H9 (cell line): ENCODE measurements around the gene FN3KRP. TPM values are rescaled to one million over a fixed set of nuclear protein-coding genes. Genes with fewer than 3 reads are reported as not detected.

Experiments
- DNase-seq: peaks from one replicate; pipeline ENCODE4 v3.0.0-alpha.2; 2017
- H2AFZ ChIP-seq: one replicate; pipeline ENCODE4 v1.6.1; 2013; ENCODE audit warnings: mild to moderate bottlenecking, low read length, control low read depth, moderate library complexity
- H2AK5ac ChIP-seq: 2 replicates; pipeline ENCODE4 v1.6.1; 2013; ENCODE audit warnings: low read length, control low read depth, mixed read lengths; ENCODE audit not compliant: insufficient read length
- H2BK120ac ChIP-seq: one replicate; pipeline ENCODE4 v1.6.1; 2013; ENCODE audit warnings: low read depth, mild to moderate bottlenecking, low read length, control low read depth, inconsistent platforms; ENCODE audit not compliant: poor library complexity, severe bottlenecking
- H2BK12ac ChIP-seq: 2 replicates; pipeline ENCODE4 v1.6.1; 2013; ENCODE audit warnings: low read length, control low read depth, mixed read lengths, low read depth; ENCODE audit not compliant: insufficient read length
- H2BK15ac ChIP-seq: 2 replicates; pipeline ENCODE4 v1.6.1; 2013; ENCODE audit warnings: low read depth, low read length, control low read depth
- H2BK20ac ChIP-seq: one replicate; pipeline ENCODE4 v1.6.1; 2013; ENCODE audit warnings: low read depth, mild to moderate bottlenecking, low read length, control low read depth, inconsistent platforms; ENCODE audit not compliant: poor library complexity, severe bottlenecking
- H2BK5ac ChIP-seq: 2 replicates; pipeline ENCODE4 v1.6.1; 2013; ENCODE audit warnings: low read length, control low read depth, mixed read lengths; ENCODE audit not compliant: insufficient read length
- H3K14ac ChIP-seq: 2 replicates; pipeline ENCODE4 v1.6.1; 2013; ENCODE audit warnings: low read length, control low read depth; ENCODE audit not compliant: insufficient read depth
- H3K18ac ChIP-seq: 2 replicates; pipeline ENCODE4 v1.6.1; 2013; ENCODE audit warnings: low read depth, mild to moderate bottlenecking, mixed read lengths, low read length, control low read depth; ENCODE audit not compliant: insufficient read length
- H3K23ac ChIP-seq: 2 replicates; pipeline ENCODE4 v1.6.1; 2013; ENCODE audit warnings: low read length, control low read depth, mixed read lengths, low read depth; ENCODE audit not compliant: insufficient read length
- H3K23me2 ChIP-seq: 2 replicates; pipeline ENCODE4 v1.6.1; 2013; ENCODE audit warnings: low read depth, mild to moderate bottlenecking, mixed read lengths, low read length, control low read depth; ENCODE audit not compliant: insufficient read length, poor library complexity, severe bottlenecking
- H3K27ac ChIP-seq: 2 replicates; pipeline ENCODE4 v1.5.1; 2013; ENCODE audit warnings: low read length, control low read depth, mixed read lengths, low read depth; ENCODE audit not compliant: insufficient read length
- H3K27me3 ChIP-seq: 2 replicates; pipeline ENCODE4 v1.6.1; 2013; ENCODE audit warnings: low read length, control low read depth, inconsistent platforms; ENCODE audit not compliant: insufficient read depth
- H3K4ac ChIP-seq: 2 replicates; pipeline ENCODE4 v1.6.1; 2013; ENCODE audit warnings: low read depth, mild to moderate bottlenecking, control low read depth, inconsistent platforms, low read length, moderate library complexity
- H3K4me1 ChIP-seq: 2 replicates; pipeline ENCODE4 v1.6.1; 2013; ENCODE audit warnings: low read length, control low read depth, inconsistent platforms; ENCODE audit not compliant: insufficient read depth
- H3K4me2 ChIP-seq: 2 replicates; pipeline ENCODE4 v1.6.1; 2013; ENCODE audit warnings: low read length, control low read depth, mixed read lengths; ENCODE audit not compliant: insufficient read length, insufficient read depth
- H3K56ac ChIP-seq: 2 replicates; pipeline ENCODE4 v1.6.1; 2013; ENCODE audit warnings: low read depth, mild to moderate bottlenecking, mixed read lengths, low read length, control low read depth; ENCODE audit not compliant: insufficient read length
- H3K79me1 ChIP-seq: 2 replicates; pipeline ENCODE4 v1.6.1; 2013; ENCODE audit warnings: low read depth, mild to moderate bottlenecking, moderate library complexity, low read length, control low read depth, inconsistent platforms; ENCODE audit not compliant: insufficient read depth, poor library complexity, severe bottlenecking
- H3K79me2 ChIP-seq: 2 replicates; pipeline ENCODE4 v1.6.1; 2013; ENCODE audit warnings: low read length, control low read depth, inconsistent platforms; ENCODE audit not compliant: insufficient read depth
- H3K9ac ChIP-seq: 2 replicates; pipeline ENCODE4 v1.6.1; 2013; ENCODE audit warnings: low read length, control low read depth, mixed read lengths; ENCODE audit not compliant: insufficient read length; ENCODE audit errors: extremely low read depth
- H3K9me3 ChIP-seq: one replicate; pipeline ENCODE4 v1.6.1; 2013; ENCODE audit warnings: low read depth, low read length, inconsistent platforms; ENCODE audit not compliant: control insufficient read depth
- H3T11ph ChIP-seq: one replicate; pipeline ENCODE4 v1.6.1; 2013; ENCODE audit warnings: mild to moderate bottlenecking, low read length, control low read depth, inconsistent platforms
- H4K20me1 ChIP-seq: one replicate; pipeline ENCODE4 v1.6.1; 2013; ENCODE audit not compliant: control insufficient read depth, insufficient read length, insufficient read depth
- H4K5ac ChIP-seq: 2 replicates; pipeline ENCODE4 v1.6.1; 2013; ENCODE audit warnings: low read depth, mild to moderate bottlenecking, mixed read lengths, low read length, control low read depth; ENCODE audit not compliant: insufficient read length
- H4K8ac ChIP-seq: replicated peaks from 2 replicates; pipeline ENCODE4 v1.6.1; 2013; ENCODE audit warnings: low read length, control low read depth, mixed read lengths, low read depth; ENCODE audit not compliant: insufficient read length
- H4K91ac ChIP-seq: 2 replicates; pipeline ENCODE4 v1.6.1; 2013; ENCODE audit warnings: low read depth, mild to moderate bottlenecking, moderate library complexity, mixed read lengths, low read length, control low read depth; ENCODE audit not compliant: insufficient read length
- H3K27ac Mint-ChIP-seq, 3 experiments: 2 replicates in 2 of 3; 3 replicates in 1 of 3; pipeline ENCODE4 v1.8.0; 2020 to 2021; ENCODE audit warnings: mixed read lengths in 3 of 3, mild to moderate bottlenecking in 1 of 3, moderate library complexity in 1 of 3
- H3K27me3 Mint-ChIP-seq: 2 replicates; pipeline ENCODE4 v1.8.0; 2021; ENCODE audit warnings: low read depth, mild to moderate bottlenecking, moderate library complexity, mixed read lengths
- H3K36me3 Mint-ChIP-seq, 3 experiments: 2 replicates in 2 of 3; 3 replicates in 1 of 3; pipeline ENCODE4 v1.8.0; 2020 to 2021; ENCODE audit warnings: low read depth in 3 of 3, mixed read lengths in 3 of 3; ENCODE audit not compliant: insufficient read depth in 1 of 3
- H3K4me1 Mint-ChIP-seq, 2 experiments: 2 replicates each; pipeline ENCODE4 v1.8.0; 2020; ENCODE audit warnings: mixed read lengths in 2 of 2
- H3K4me3 Mint-ChIP-seq, 2 experiments: 2 replicates in 1 of 2; 3 replicates in 1 of 2; pipeline ENCODE4 v1.8.0; 2020 to 2021; ENCODE audit warnings: mild to moderate bottlenecking in 2 of 2, mixed read lengths in 2 of 2, moderate library complexity in 1 of 2
- H3K9me3 Mint-ChIP-seq, 2 experiments: 2 replicates in 1 of 2; 3 replicates in 1 of 2; pipeline ENCODE4 v1.8.0; 2020; ENCODE audit warnings: mild to moderate bottlenecking in 2 of 2, mixed read lengths in 2 of 2, moderate library complexity in 1 of 2
- CTCF ChIP-seq: fragments of 200-600 bp; sonication (generic); conservative IDR thresholded peaks from 3 replicates; pipeline ENCODE4 v1.8.0; 2021; ENCODE audit warnings: antibody characterized with exemption, mild to moderate bottlenecking
- WGBS: extraction: QIAGEN DNeasy Blood & Tissue Kit; methylation state at CpG from one replicate; pipeline ENCODE4 v1.1.7; 2013; ENCODE audit warnings: missing lambda C conversion rate, low lambda C conversion rate, mixed read lengths; ENCODE audit not compliant: insufficient read length; ENCODE audit errors: extremely low coverage; 5-methylcytosine and 5-hydroxymethylcytosine counted together
- total RNA-seq: library from RNA; stranded (reverse); gene quantifications from 2 replicates; pipeline ENCODE4 v1.2.1, GENCODE V29; 2021

Gene FN3KRP
- total RNA-seq, 1 experiment from 2014 or later = 32.9 TPM

- Histone ChIP-seq H2BK15ac (no peak overlapping the region), H4K8ac (no peak overlapping the region), H2BK120ac (no peak overlapping the region), H3T11ph (no peak overlapping the region), H2AK5ac (no peak overlapping the region), H3K4me2 (no peak overlapping the region), H3K4me1 (no peaks in the 10 kb centered on the region), H3K14ac (no peak overlapping the region; the same call in 1 of the 2 replicates), H2AFZ (no peak overlapping the region), H4K91ac (no peak overlapping the region), H3K56ac (no peak overlapping the region), H4K5ac (no peak overlapping the region), H3K79me2 (no peaks in the 10 kb centered on the region; the same call in 1 of the 2 replicates), H3K23ac (no peak overlapping the region), H2BK5ac (no peak overlapping the region), H3K27ac (no peak overlapping the region), H3K79me1 (no peaks in the 10 kb centered on the region), H3K9ac (no peak overlapping the region), H3K18ac (no peak overlapping the region), H3K4ac (no peak overlapping the region), H2BK20ac (no peak overlapping the region), H3K27me3 (no peaks in the 10 kb centered on the region), H4K20me1 (no peaks in the 10 kb centered on the region), H3K9me3 (no peaks in the 10 kb centered on the region), H3K23me2 (no peaks in the 10 kb centered on the region), H2BK12ac (no peak overlapping the region)
- DNase-seq = no peak
- WGBS = no CpG with 5 or more reads among the region's 14 CpGs
- H3K9me3 Mint-ChIP-seq = peaks cover 10 to 12% of the 10 kb centered on the region in 2 experiments
- peaks cover 0 to 3% (median 0%) of the 10 kb centered on the region in 3 experiments; a peak in 2 of 7 replicates for H3K36me3 Mint-ChIP-seq
- H3K4me1 Mint-ChIP-seq = no peaks in the 10 kb centered on the region
- H3K27ac Mint-ChIP-seq = no peak overlapping the region
- TF ChIP-seq CTCF = no peak
- no peaks in the 10 kb centered on the region; the same call in none of the 2 replicates for H3K27me3 Mint-ChIP-seq
- no peak overlapping the region for H3K4me3 Mint-ChIP-seq
Measured at GRCh38 chr17:82678265-82678891, 38.1 kb upstream of the FN3KRP start.
